HCEC 1CT (cell line): ENCODE results near the gene IPPK.
A peak's percentile ranks its signal among the peaks of the same experiment; 100 is the strongest.
"Not testable (repeated sequence)": the region's sequence is repeated elsewhere in the genome, so short reads cannot be mapped to it uniquely, and the experiment has no call there.

Experiments used
- DNase-seq: peaks from one replicate; pipeline ENCODE4 v3.0.0-alpha.2; 2017

The IPPK gene

GRCh38 chr9:92636627-92637026 lies 33.3 kb downstream of the IPPK start:
- DNase-seq: no peak

GRCh38 chr9:92635760-92636159 lies 34.2 kb downstream of the IPPK start:
- no peak for DNase-seq

- DNase-seq: peak; percentile 59
Measured at GRCh38 chr9:92634712-92635605, 35.0 kb downstream of the IPPK start.

GRCh38 chr9:92633614-92634278 lies 36.2 kb downstream of the IPPK start:
- DNase-seq: no peak

- no peak for DNase-seq
Measured at GRCh38 chr9:92632641-92633040, 37.3 kb downstream of the IPPK start.

- DNase-seq: no peak
Measured at GRCh38 chr9:92631452-92632343, 38.2 kb downstream of the IPPK start.

GRCh38 chr9:92627651-92628050 lies 42.3 kb downstream of the IPPK start:
- no peak for DNase-seq

- no peak for DNase-seq
Measured at GRCh38 chr9:92626484-92626883, 43.4 kb downstream of the IPPK start.

GRCh38 chr9:92623936-92624335 lies 46.0 kb downstream of the IPPK start:
- not testable (repeated sequence) for DNase-seq

GRCh38 chr9:92620845-92621244 lies 49.1 kb downstream of the IPPK start:
- no peak for DNase-seq

- no peak for DNase-seq
Measured at GRCh38 chr9:92619601-92620300, 50.2 kb downstream of the IPPK start.

- DNase-seq: no peak
Measured at GRCh38 chr9:92618633-92619225, 51.2 kb downstream of the IPPK start.

GRCh38 chr9:92617951-92618510 lies 51.9 kb downstream of the IPPK start:
- DNase-seq: no peak

GRCh38 chr9:92617195-92617813 lies 52.6 kb downstream of the IPPK start:
- no peak for DNase-seq

- DNase-seq: no peak
Measured at GRCh38 chr9:92616655-92617111, 53.2 kb downstream of the IPPK start.

GRCh38 chr9:92616199-92616641 lies 53.7 kb downstream of the IPPK start:
- DNase-seq: no peak

GRCh38 chr9:92615790-92616189 lies 54.1 kb downstream of the IPPK start:
- no peak for DNase-seq

- DNase-seq: no peak
Measured at GRCh38 chr9:92614763-92615461, 55.0 kb downstream of the IPPK start.

GRCh38 chr9:92614123-92614510 lies 55.8 kb downstream of the IPPK start:
- no peak for DNase-seq
